Breast epithelium (tissue), 3 donors: ENCODE measurements around the gene HIGD2A.
A peak's percentile ranks its signal among the peaks of the same experiment; 100 is the strongest.

ENCODE experiments used
- POLR2A ChIP-seq: fragments of 450-650 bp; IDR thresholded peaks from one replicate; pipeline ENCODE4 v1.6.1; 2016; ENCODE audit warnings: antibody characterized with exemption, mild to moderate bottlenecking, moderate library complexity
- POLR2AphosphoS5 ChIP-seq, 3 donors: sonication (generic); formaldehyde crosslinking; IDR thresholded peaks; one replicate each; pipeline ENCODE4 v1.6.1; 2017; ENCODE audit warnings: antibody characterized with exemption in 3 of 3
- TF ChIP-seq, protein P1 (sequence below), 3 donors: fragments of 450-650 bp; IDR thresholded peaks; one replicate each; pipeline ENCODE4 v1.5.1; 2016 to 2017; ENCODE audit warnings: antibody characterized with exemption in 3 of 3, mild to moderate bottlenecking in 3 of 3, moderate library complexity in 3 of 3

- TF ChIP-seq, protein P1, sequence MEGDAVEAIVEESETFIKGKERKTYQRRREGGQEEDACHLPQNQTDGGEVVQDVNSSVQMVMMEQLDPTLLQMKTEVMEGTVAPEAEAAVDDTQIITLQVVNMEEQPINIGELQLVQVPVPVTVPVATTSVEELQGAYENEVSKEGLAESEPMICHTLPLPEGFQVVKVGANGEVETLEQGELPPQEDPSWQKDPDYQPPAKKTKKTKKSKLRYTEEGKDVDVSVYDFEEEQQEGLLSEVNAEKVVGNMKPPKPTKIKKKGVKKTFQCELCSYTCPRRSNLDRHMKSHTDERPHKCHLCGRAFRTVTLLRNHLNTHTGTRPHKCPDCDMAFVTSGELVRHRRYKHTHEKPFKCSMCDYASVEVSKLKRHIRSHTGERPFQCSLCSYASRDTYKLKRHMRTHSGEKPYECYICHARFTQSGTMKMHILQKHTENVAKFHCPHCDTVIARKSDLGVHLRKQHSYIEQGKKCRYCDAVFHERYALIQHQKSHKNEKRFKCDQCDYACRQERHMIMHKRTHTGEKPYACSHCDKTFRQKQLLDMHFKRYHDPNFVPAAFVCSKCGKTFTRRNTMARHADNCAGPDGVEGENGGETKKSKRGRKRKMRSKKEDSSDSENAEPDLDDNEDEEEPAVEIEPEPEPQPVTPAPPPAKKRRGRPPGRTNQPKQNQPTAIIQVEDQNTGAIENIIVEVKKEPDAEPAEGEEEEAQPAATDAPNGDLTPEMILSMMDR (IDR thresholded peaks at IDR 0.05): no peak
- peak in 2 of 3 donors; percentile 54 to 87 for TF ChIP-seq POLR2AphosphoS5 (IDR thresholded peaks at IDR 0.05)
- peak; percentile 50 for TF ChIP-seq POLR2A
Measured at GRCh38 chr5:176389135-176390123, 878 bp downstream of the HIGD2A start.
